ENCODE results near the gene PCBP2.
"Not testable (repeated sequence)": the region's sequence is repeated elsewhere in the genome, so short reads cannot be mapped to it uniquely, and the experiment has no call there.

PCBP2 gene

GRCh38 chr12:53451661-53452158 is at the start of gene PCBP2:
PCBP2 (plus strand) TSS chr12:53452102; CDS start chr12:53454801, 2,699 bp downstream.
- DNase-seq: peak; percentile 91

GRCh38 chr12:53402351-53402750 is 49.6 kb upstream of the PCBP2 start:
- not testable (repeated sequence) for DNase-seq

GRCh38 chr12:53402871-53403270 is 49.0 kb upstream of the PCBP2 start:
- DNase-seq: no peak

- no peak for DNase-seq
These were observed 41.0 kb upstream of the PCBP2 start for GRCh38 chr12:53410951-53411350.

GRCh38 chr12:53413485-53414204 is 38.3 kb upstream of the PCBP2 start:
- no peak for DNase-seq

GRCh38 chr12:53414756-53415417 is 37.0 kb upstream of the PCBP2 start:
- no peak for DNase-seq

GRCh38 chr12:53415752-53416389 is 36.0 kb upstream of the PCBP2 start:
- not testable (repeated sequence) for DNase-seq

- not testable (repeated sequence) for DNase-seq
These were observed 34.5 kb upstream of the PCBP2 start for GRCh38 chr12:53417291-53417816.

- DNase-seq: no peak
These were observed 33.7 kb upstream of the PCBP2 start for GRCh38 chr12:53418221-53418620.

- no peak for DNase-seq
These were observed 32.1 kb upstream of the PCBP2 start for GRCh38 chr12:53419756-53420155.

- not testable (repeated sequence) for DNase-seq
These were observed 29.7 kb upstream of the PCBP2 start for GRCh38 chr12:53422247-53422646.

- DNase-seq: no peak
These were observed 28.3 kb upstream of the PCBP2 start, which contains the start of gene AMHR2 for GRCh38 chr12:53423597-53423996. AMHR2 (plus strand) TSS chr12:53423855; CDS start chr12:53423935, 80 bp downstream.

GRCh38 chr12:53424626-53425514 is 27.0 kb upstream of the PCBP2 start:
- no peak for DNase-seq

GRCh38 chr12:53425515-53426150 is 26.3 kb upstream of the PCBP2 start:
- DNase-seq: no peak

- DNase-seq: peak; percentile 69
These were observed 23.9 kb upstream of the PCBP2 start for GRCh38 chr12:53427905-53428594.

- no peak for DNase-seq
These were observed 23.2 kb upstream of the PCBP2 start for GRCh38 chr12:53428741-53429140.

- no peak for DNase-seq
These were observed 21.8 kb upstream of the PCBP2 start for GRCh38 chr12:53430116-53430515.

- DNase-seq: no peak
These were observed 20.7 kb upstream of the PCBP2 start for GRCh38 chr12:53431187-53431586.

- DNase-seq: not testable (repeated sequence)
These were observed 16.6 kb upstream of the PCBP2 start for GRCh38 chr12:53435326-53435725.

GRCh38 chr12:53439582-53439981 is 12.3 kb upstream of the PCBP2 start:
- not testable (repeated sequence) for DNase-seq

Data from 8988T (cell line).